ENCODE results near the gene OR52N1. TPM values are rescaled to one million over a fixed set of nuclear protein-coding genes. Genes with fewer than 3 reads are reported as not detected.

The OR52N1 gene
- not detected in 2 replicates for total RNA-seq

DNA sequence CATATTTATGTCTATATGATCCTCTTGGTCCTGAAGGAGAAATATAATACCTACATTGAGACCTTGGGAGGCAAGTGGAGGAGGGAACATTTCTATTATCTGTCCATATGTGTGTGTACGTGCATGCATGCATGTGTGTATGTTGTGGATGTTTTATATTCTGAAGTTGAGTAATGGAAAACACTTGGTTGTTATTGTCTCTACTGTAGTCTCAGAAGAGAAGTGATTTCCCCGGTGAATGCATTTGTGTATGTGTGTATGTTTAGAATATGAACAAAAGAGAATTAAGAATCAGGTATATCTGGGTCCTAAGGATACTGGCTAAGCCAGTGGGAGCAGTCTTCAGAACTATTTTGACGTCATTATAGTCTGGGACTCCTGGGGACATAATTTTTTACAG, at the start of gene OR52N1:
OR52N1 (minus strand) TSS at position 101 of the 400 bp plus-strand sequence. CDS start 2,449 bp downstream, outside the sequence.

GRCh38 chr11:5808500-5809121, 17.5 kb upstream of the OR52N1 start, which contains the start of gene OR52N2:
Gene OR52N2 (plus strand): TSS chr11:5808924. CDS start chr11:5820336, 11,412 bp downstream.

GRCh38 chr11:5783255-5783654, 7.8 kb downstream of the OR52N1 start, which contains the start of gene OR52N5:
Gene OR52N5 (minus strand): TSS chr11:5783355. CDS start chr11:5778634, 4,721 bp downstream.

DNA sequence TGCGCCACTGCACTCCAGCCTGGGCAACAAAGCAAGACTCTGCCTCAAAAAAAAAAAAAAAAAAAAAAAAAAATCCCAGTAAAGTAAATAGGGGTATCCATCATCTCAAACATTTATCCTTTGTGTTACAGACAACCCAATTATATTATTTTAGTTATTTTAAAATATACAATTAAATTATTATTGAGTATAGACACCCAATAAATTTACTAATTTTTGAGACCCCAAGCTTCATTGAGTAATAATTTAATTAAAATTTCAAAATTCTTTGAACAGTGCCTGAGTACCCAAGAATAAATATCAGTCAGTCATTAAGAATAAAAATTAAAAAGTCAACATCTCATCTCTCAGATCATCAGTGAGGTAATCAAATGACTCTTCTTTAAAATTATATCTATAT, 37.1 kb downstream of the OR52N1 start, which contains the start of gene OR52N4:
OR52N4 (plus strand) TSS at position 301 of the 400 bp plus-strand sequence. CDS start 498 bp downstream, outside the sequence.

Other genes with a start within 250 kb of the OR52N1 start
- not detected in 2 replicates for gene OR52H1, start 242.7 kb downstream of the OR52N1 start, total RNA-seq
- not detected in 2 replicates for gene OR52B6, start 210.4 kb downstream of the OR52N1 start, total RNA-seq
- gene TRIM6, start 194.6 kb downstream of the OR52N1 start, total RNA-seq, result 5.1 and 6.1 TPM in 2 replicates
- 1.8 and 2.0 TPM in 2 replicates for gene TRIM34, start 166.3 kb downstream of the OR52N1 start, total RNA-seq
- 16.5 and 23.2 TPM in 2 replicates for gene TRIM5, start 106.2 kb downstream of the OR52N1 start, total RNA-seq
- gene TRIM22, start 101.5 kb downstream of the OR52N1 start, total RNA-seq, result 5.1 and 8.6 TPM in 2 replicates
- not detected in 2 replicates for gene OR56B1, start 54.8 kb downstream of the OR52N1 start, total RNA-seq
- not detected in 2 replicates for gene OR52N4, start 37.0 kb downstream of the OR52N1 start, total RNA-seq
- not detected in 2 replicates for gene OR52N5, start 7.9 kb downstream of the OR52N1 start, total RNA-seq
- not detected in 2 replicates for gene OR52N2, start 17.7 kb upstream of the OR52N1 start, total RNA-seq
- not detected in 2 replicates for gene OR52E6, start 50.6 kb upstream of the OR52N1 start, total RNA-seq
- gene OR52E8, start 66.4 kb upstream of the OR52N1 start, total RNA-seq, result not detected in 2 replicates
- not detected in 2 replicates for gene OR52E4, start 89.4 kb upstream of the OR52N1 start, total RNA-seq
- not detected in 2 replicates for gene OR52E5, start 101.9 kb upstream of the OR52N1 start, total RNA-seq
- not detected in 2 replicates for gene OR56A3, start 151.0 kb upstream of the OR52N1 start, total RNA-seq
- gene OR56A5, start 177.2 kb upstream of the OR52N1 start, total RNA-seq, result not detected in 2 replicates
- gene OR52L1, start 195.7 kb upstream of the OR52N1 start, total RNA-seq, result not detected in 2 replicates
- gene OR56A4, start 215.7 kb upstream of the OR52N1 start, total RNA-seq, result not detected in 2 replicates
- not detected in 2 replicates for gene OR56A1, start 239.5 kb upstream of the OR52N1 start, total RNA-seq

Measured in mesangial cell (primary cell).